Esophagus muscularis mucosa (tissue), 2 donors: ENCODE results near the gene IRGQ.

Experiments
- EP300 ChIP-seq: sonication (generic); formaldehyde crosslinking; IDR thresholded peaks from one replicate; pipeline ENCODE4 v1.6.1; 2017; ENCODE audit warnings: antibody characterized with exemption
- POLR2A ChIP-seq: fragments of 450-650 bp; IDR thresholded peaks from one replicate; pipeline ENCODE4 v1.6.1; 2017; ENCODE audit warnings: antibody characterized with exemption, moderate library complexity, mild to moderate bottlenecking, low read depth

- TF ChIP-seq EP300, result no peak
- no peak for TF ChIP-seq POLR2A
Measured at GRCh38 chr19:43591904-43592772, 3.8 kb downstream of the IRGQ start.
